Measurements from ENCODE around the gene CNTN2. TPM values are rescaled to one million over a fixed set of nuclear protein-coding genes. Genes with fewer than 3 reads are reported as not detected.

The CNTN2 gene
- total RNA-seq, 1 experiment from 2014 or later, result not detected

DNA sequence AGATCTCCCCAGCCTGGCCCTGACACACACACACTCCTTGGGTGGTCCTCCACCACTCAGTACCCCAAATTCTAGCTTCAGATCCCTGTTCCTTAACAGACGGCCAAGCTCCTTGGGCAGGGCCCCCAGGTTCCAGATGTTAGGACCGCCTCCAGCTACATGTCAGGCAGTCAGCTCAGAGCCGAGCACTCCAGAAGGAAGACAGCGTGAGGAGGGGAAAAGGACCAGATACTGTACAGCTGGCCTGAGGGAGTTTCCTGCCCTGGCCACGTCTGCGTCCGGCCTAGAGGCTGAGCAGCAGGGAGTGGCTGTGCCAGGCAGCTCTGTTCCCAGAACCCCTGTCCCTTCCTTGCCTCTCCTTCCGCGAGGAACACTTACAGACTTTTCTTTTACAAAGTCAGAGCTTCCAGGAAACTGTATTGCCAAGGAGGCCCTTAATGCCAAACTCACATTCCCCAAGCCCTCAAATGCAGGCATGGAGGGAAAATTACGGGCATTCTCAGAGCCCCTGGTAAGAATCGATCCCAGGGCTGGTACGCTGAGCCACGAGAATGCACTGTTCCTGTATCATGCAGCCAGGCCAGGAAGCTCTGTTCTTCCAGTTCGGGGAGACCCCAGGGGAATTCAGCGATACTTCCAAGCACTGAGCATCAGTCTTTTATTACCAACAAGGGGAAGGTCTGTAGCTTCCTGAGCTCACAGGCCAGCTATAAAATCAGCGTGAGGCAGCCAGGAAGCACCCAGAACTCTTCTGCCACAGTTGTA is 45.2 kb upstream of the CNTN2 start:
- Histone ChIP-seq H3K27me3 (ENCODE audit: insufficient read depth, low read depth) (peaks cover 97% of the 10 kb centered on the region), H2AFZ (no peak overlapping the region), H3K9me2 (ENCODE audit: insufficient read depth) (no peaks in the 10 kb centered on the region), H3K4me2 (no peak overlapping the region), H3K36me3 (ENCODE audit: low read depth) (no peaks in the 10 kb centered on the region), H3K9me3 (ENCODE audit: insufficient read depth, low read depth) (no peaks in the 10 kb centered on the region), H3K27ac (no peak overlapping the region), H3K79me2 (ENCODE audit: low read depth) (no peaks in the 10 kb centered on the region), H3K4me1 (replicated peaks; ENCODE audit: insufficient read depth) (no peaks in the 10 kb centered on the region), H3F3A (ENCODE audit: insufficient read depth, low read depth) (no peaks in the 10 kb centered on the region), H3K4me3 (no peak overlapping the region), H4K20me1 (ENCODE audit: insufficient read depth) (no peaks in the 10 kb centered on the region)
- POLR2A ChIA-PET (ENCODE audit: unreplicated experiment), result no interaction called here
- TF ChIP-seq, protein P1, sequence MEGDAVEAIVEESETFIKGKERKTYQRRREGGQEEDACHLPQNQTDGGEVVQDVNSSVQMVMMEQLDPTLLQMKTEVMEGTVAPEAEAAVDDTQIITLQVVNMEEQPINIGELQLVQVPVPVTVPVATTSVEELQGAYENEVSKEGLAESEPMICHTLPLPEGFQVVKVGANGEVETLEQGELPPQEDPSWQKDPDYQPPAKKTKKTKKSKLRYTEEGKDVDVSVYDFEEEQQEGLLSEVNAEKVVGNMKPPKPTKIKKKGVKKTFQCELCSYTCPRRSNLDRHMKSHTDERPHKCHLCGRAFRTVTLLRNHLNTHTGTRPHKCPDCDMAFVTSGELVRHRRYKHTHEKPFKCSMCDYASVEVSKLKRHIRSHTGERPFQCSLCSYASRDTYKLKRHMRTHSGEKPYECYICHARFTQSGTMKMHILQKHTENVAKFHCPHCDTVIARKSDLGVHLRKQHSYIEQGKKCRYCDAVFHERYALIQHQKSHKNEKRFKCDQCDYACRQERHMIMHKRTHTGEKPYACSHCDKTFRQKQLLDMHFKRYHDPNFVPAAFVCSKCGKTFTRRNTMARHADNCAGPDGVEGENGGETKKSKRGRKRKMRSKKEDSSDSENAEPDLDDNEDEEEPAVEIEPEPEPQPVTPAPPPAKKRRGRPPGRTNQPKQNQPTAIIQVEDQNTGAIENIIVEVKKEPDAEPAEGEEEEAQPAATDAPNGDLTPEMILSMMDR (conservative IDR thresholded peaks at IDR 0.05), result no peak
- no peak for TF ChIP-seq EZH2 (IDR thresholded peaks at IDR 0.05; ENCODE audit: low read depth)
- no TSS peak for BruUV-seq (replicated peaks)
- DNase-seq, result no peak
- CTCF ChIA-PET, result no interaction called here
- intact Hi-C loops (cut with micrococcal nuclease; ENCODE audit: unreplicated experiment), result no loop called here

DNA sequence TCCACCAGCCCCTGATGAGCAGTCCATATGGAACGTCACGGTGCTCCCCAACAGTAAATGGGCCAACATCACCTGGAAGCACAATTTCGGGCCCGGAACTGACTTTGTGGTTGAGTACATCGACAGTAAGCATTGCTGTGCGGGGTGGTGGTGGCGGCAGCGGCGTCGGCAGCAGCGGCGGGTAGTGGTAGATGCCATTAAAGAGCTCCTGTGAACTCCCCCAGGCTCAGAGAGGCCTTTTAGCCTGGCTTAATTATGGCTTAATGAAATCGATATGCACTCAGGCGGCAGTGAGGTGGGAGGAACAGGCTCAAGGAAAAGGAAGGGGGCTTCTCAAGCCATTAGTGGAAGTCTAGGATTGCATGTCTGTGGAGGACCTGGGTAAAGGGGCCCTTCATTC is 41.9 kb upstream of the CNTN2 start:
- BruUV-seq (replicated peaks), result no TSS peak
- CTCF ChIA-PET, result no interaction called here
- H2AFZ ChIP-seq, result no peak overlapping the region

DNA sequence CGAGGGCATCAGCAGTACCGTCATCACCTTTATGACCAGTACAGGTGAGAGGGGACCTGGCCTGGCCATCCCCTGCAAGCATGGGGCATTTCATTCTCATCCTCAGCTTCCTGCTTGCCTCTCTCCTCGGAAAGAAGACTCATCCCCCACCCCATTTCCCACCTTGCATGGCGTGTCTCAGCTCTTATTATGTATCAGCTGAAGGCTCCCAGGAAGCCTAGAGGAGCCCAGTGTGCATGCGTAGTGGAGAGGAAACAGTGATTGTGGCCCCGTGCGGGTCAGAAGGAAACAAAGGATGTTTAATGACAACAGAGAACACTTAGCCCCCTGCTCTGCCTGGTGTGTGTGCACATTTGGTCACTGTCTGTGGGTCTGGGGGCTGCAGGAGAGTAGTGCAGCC is 40.3 kb upstream of the CNTN2 start:
- no peak for DNase-seq
- Histone ChIP-seq H3K79me2 (ENCODE audit: low read depth) (no peaks in the 10 kb centered on the region), H3K9me2 (ENCODE audit: insufficient read depth) (no peaks in the 10 kb centered on the region), H3K36me3 (ENCODE audit: low read depth) (no peaks in the 10 kb centered on the region), H3K4me3 (no peak overlapping the region), H3K4me1 (replicated peaks; ENCODE audit: insufficient read depth) (no peaks in the 10 kb centered on the region), H4K20me1 (ENCODE audit: insufficient read depth) (no peaks in the 10 kb centered on the region), H3K9me3 (ENCODE audit: insufficient read depth, low read depth) (no peaks in the 10 kb centered on the region), H2AFZ (no peak overlapping the region), H3K27ac (no peak overlapping the region), H3F3A (ENCODE audit: insufficient read depth, low read depth) (no peaks in the 10 kb centered on the region), H3K4me2 (no peak overlapping the region), H3K27me3 (ENCODE audit: insufficient read depth, low read depth) (peaks cover 98% of the 10 kb centered on the region)
- TF ChIP-seq, protein P1 (conservative IDR thresholded peaks at IDR 0.05), result no peak
- no peak for TF ChIP-seq EZH2 (IDR thresholded peaks at IDR 0.05; ENCODE audit: low read depth)
- POLR2A ChIA-PET (ENCODE audit: unreplicated experiment), result no interaction called here
- CTCF ChIA-PET, result no interaction called here
- intact Hi-C loops (cut with micrococcal nuclease; ENCODE audit: unreplicated experiment), result no loop called here
- no TSS peak for BruUV-seq (replicated peaks)

More for the DNA sequence above, 41.9 kb upstream of the CNTN2 start:
- Histone ChIP-seq H3K4me2 (no peak overlapping the region), H3K4me1 (replicated peaks; ENCODE audit: insufficient read depth) (no peaks in the 10 kb centered on the region), H3K79me2 (ENCODE audit: low read depth) (no peaks in the 10 kb centered on the region), H3K27ac (no peak overlapping the region), H3K36me3 (ENCODE audit: low read depth) (no peaks in the 10 kb centered on the region), H3F3A (ENCODE audit: insufficient read depth, low read depth) (no peaks in the 10 kb centered on the region), H3K27me3 (ENCODE audit: insufficient read depth, low read depth) (peaks cover 97% of the 10 kb centered on the region), H3K9me2 (ENCODE audit: insufficient read depth) (no peaks in the 10 kb centered on the region), H3K4me3 (no peak overlapping the region), H4K20me1 (ENCODE audit: insufficient read depth) (no peaks in the 10 kb centered on the region), H3K9me3 (ENCODE audit: insufficient read depth, low read depth) (no peaks in the 10 kb centered on the region)
- no peak for TF ChIP-seq EZH2 (IDR thresholded peaks at IDR 0.05; ENCODE audit: low read depth)
- TF ChIP-seq, protein P1 (conservative IDR thresholded peaks at IDR 0.05), result no peak
- intact Hi-C loops (cut with micrococcal nuclease; ENCODE audit: unreplicated experiment), result no loop called here
- POLR2A ChIA-PET (ENCODE audit: unreplicated experiment), result no interaction called here
- no peak for DNase-seq

All from PC-9 (cell line).